GM18505 (cell line): ENCODE measurements around the gene CRELD2.

Experiments
- ATAC-seq: cut with Tn5 transposase; IDR thresholded peaks from one replicate; pipeline ENCODE4 v1.9.1; 2021; ENCODE audit not compliant: unreplicated experiment
- POLR2A ChIP-seq: IDR thresholded peaks from 4 replicates; pipeline ENCODE4 v1.6.1; 2011; ENCODE audit warnings: borderline replicate concordance; ENCODE audit not compliant: insufficient read depth, insufficient read length; ENCODE audit errors: extremely low read depth

The CRELD2 gene

GRCh38 chr22:49954354-49954753 lies 35.9 kb downstream of the CRELD2 start:
- no peak for ATAC-seq
- no peak for TF ChIP-seq POLR2A

DNA sequence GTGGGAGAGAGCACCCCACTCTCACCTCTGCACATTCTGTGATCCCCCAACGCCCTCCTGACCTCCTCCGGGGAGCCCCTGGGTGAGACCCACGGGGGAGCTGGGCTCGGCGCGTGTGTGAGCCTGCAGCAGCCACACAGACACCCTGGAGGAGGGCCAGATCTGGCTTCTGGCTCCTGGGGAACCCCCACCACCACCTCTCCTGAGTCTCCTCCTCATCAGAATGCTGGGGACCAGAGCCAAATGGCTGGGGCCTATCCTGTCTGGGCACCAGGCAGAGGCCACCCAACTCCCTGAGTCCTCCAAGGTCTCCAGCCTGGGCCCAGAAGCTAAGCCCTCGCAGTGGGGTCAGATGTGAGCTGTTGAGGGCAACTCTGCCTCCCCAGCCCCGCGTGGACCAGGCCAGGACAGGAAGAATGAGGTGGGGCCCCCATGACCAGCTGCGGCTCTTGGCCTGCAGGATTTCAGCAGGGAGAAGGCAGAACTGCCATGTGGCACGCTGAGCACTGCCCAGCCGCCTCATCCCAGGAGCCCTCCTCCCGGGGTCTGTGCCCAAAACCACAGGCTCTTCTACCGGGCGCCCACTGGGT lies 36.7 kb downstream of the CRELD2 start:
- ATAC-seq = no peak
- TF ChIP-seq POLR2A = no peak

DNA sequence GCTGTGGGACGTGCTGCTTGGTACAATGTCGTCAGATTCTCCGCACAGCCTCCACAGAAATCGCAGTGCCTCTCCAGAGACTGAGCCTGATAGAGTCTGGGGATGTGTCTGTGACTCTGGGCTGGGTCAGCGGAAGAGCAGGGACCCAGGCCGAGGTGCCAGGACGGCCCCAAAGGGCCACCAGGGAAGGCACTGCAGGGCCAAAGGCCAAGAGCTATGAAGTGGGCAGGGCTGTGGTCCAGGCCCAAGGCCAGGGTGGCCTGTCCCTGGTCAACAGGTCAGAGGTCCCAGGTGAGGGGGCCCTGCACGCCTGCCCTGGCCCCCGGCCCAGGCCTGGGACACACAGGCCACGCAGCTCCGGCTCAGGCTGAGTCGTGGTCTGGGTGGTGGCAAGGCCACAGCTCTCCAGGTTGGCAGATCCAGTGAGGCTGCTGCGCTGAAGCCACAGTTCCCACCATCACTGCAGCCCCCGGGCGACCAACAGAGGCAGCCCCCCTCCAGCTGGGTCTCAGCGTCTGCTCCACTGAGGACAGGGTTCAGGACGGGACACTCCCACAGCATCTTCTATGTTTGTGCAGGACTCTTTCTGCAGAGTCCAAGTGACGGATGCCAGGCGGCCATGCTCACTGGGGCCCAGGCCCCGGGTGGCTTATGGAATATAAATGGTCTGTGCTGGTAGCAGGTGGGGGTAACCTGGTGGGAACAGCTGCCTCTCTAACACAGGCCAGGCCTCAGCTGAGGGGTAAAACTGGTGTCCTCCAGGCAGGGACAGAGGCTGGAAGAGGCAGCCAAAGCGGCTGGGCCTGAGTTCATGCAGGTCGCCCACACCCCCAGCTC lies 37.4 kb downstream of the CRELD2 start:
- no peak for TF ChIP-seq POLR2A
- no peak for ATAC-seq

GRCh38 chr22:49956418-49956770 lies 38.0 kb downstream of the CRELD2 start:
- no peak for ATAC-seq

GRCh38 chr22:49956914-49957825 lies 38.7 kb downstream of the CRELD2 start:
- TF ChIP-seq POLR2A = no peak
- ATAC-seq = no peak

More at GRCh38 chr22:49956418-49956770, 38.0 kb downstream of the CRELD2 start:
- no peak for TF ChIP-seq POLR2A

DNA sequence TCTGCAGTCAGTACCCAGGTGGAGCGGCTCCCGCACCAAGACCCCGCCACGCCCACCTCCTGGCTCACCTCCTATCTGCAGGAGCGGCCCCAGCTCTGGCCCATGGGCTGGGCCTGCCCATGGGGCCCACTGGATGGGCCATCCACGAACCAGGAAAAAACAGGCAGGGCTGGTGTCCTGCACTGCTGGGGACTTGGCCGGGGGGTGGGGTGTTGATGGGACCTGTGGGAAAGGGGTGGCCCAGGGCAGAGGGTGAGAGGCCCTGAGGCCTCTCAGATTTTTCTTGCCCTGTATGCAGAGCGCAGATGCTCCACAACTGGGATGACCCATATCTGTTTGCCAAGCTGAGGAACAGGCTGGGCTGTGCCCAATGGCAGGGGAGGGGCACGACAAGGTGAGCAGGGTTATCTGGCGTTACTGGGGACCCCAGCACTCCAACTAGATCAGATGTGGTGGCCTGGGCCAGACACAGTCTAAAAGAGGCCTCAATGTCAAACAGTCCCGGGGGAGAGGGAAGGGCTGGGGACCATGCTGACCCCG lies 39.5 kb downstream of the CRELD2 start:
- no peak for TF ChIP-seq POLR2A
- ATAC-seq = no peak

GRCh38 chr22:49958366-49958921 lies 40.0 kb downstream of the CRELD2 start:
- no peak for TF ChIP-seq POLR2A

DNA sequence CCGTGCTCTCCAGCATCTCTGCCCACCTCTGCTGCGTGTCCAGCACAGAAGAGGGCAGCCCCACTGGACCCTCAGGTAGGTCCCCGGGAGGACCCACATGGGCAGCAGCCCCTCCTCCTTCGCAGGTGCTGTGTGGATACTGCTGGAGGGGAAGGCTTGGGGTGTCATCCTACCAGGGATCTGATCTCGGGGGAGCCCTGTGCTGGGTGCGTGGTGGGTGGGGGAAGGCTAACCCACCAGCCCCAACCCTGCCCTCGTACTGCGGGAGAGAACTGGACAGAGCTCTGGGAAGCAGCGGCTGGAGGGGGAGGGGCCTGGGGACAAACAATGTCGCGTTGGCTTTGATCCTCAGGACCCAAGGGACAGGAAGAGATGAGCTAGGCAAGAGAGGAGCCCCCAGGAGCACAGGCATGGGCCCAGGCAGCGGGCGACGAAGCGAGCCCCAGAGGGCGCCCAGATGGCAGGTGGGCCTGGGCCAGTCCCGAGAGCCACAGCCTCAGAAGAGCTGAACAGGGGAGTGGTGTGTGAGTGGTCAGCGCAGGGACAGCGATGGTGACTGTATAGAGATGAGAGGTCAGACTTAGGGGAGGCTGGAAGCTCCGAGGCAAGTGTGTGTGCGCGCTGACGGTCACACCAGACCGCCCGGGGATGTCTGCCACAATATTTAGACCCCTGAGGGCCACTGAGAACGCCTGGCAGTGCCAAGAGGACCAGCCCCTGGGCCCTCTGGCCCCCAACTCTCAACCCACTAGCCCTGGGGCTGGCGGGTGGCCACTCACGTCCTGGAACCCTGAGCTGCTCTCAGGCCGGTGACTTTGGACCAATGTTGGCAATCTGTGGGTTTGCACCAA lies 40.7 kb downstream of the CRELD2 start:
- no peak for TF ChIP-seq POLR2A
- ATAC-seq = no peak

More at GRCh38 chr22:49958366-49958921, 40.0 kb downstream of the CRELD2 start:
- ATAC-seq = no peak

- no peak for ATAC-seq
- no peak for TF ChIP-seq POLR2A
Measured at GRCh38 chr22:49959782-49960158, 41.3 kb downstream of the CRELD2 start.

DNA sequence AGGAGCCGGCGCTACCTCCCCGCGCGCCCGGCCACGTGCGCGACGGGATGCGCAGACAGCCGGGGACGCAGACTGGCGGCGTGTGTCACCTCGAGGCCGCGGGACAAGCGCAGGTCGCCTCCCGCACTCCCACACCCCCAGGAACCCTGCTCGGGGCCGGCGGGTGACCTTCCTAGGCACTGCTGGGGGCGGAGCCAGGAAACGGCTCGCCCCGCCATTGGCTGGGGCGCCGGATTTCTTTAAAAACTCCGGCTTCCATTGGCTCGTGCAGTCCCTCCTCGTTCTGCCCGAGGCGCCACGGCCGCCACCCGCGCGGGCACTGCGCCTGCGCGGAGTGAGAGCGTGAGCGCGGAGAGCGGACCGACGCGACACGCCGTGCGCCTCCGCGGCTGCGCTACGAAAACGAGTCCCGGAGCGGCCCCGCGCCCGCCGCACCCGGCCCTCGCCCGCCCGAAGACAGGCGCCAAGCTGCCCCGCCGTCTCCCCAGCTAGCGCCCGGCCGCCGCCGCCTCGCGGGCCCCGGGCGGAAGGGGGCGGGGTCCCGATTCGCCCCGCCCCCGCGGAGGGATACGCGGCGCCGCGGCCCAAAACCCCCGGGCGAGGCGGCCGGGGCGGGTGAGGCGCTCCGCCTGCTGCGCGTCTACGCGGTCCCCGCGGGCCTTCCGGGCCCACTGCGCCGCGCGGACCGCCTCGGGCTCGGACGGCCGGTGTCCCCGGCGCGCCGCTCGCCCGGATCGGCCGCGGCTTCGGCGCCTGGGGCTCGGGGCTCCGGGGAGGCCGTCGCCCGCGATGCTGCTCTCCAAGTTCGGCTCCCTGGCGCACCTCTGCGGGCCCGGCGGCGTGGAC lies 41.9 kb downstream of the CRELD2 start, which contains the start of gene PIM3:
Gene PIM3, plus strand, starts transcription at position 614 of the 846 bp plus-strand sequence. Its CDS starts 176 bp downstream, at position 790.
- peak; percentile 88 for TF ChIP-seq POLR2A
- peak; percentile 44 for ATAC-seq

DNA sequence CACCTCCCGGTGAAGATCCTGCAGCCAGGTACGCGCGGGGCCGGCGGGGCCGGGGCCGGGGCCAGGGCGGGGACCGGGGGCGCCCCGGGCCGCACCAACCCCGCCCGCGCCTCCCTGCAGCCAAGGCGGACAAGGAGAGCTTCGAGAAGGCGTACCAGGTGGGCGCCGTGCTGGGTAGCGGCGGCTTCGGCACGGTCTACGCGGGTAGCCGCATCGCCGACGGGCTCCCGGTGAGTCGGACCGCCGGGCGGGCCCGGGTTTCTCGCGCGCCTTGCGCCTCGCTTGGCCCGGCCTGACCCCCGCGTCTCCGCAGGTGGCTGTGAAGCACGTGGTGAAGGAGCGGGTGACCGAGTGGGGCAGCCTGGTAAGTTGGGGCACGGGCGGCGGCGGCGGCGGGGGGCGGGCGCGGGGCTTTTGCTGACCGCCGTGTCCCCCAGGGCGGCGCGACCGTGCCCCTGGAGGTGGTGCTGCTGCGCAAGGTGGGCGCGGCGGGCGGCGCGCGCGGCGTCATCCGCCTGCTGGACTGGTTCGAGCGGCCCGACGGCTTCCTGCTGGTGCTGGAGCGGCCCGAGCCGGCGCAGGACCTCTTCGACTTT lies 42.7 kb downstream of the CRELD2 start:
- TF ChIP-seq POLR2A = no peak
- ATAC-seq = no peak
